ENCODE data around the gene NELFB.

The NELFB gene

GRCh38 chr9:137294681-137295237 is 39.6 kb downstream of the NELFB start:
- DNase-seq = no peak

- no peak for DNase-seq
Observed at GRCh38 chr9:137295238-137295811, 40.2 kb downstream of the NELFB start.

- DNase-seq = no peak
Observed at GRCh38 chr9:137295849-137296669, 40.9 kb downstream of the NELFB start.

GRCh38 chr9:137296670-137297664 is 41.8 kb downstream of the NELFB start:
- no peak for DNase-seq

- DNase-seq = no peak
Observed at GRCh38 chr9:137297966-137298365, 42.8 kb downstream of the NELFB start.

- DNase-seq = no peak
Observed at GRCh38 chr9:137298401-137299202, 43.5 kb downstream of the NELFB start.

GRCh38 chr9:137299203-137299565 is 44.1 kb downstream of the NELFB start:
- DNase-seq = no peak

- DNase-seq = no peak
Observed at GRCh38 chr9:137299938-137300337, 44.8 kb downstream of the NELFB start.

- DNase-seq = no peak
Observed at GRCh38 chr9:137300567-137301080, 45.5 kb downstream of the NELFB start.

GRCh38 chr9:137301081-137301947 is 46.2 kb downstream of the NELFB start:
- no peak for DNase-seq

GRCh38 chr9:137302118-137302448 is 47.0 kb downstream of the NELFB start, which contains the start of gene NRARP:
Gene NRARP, minus strand, starts transcription at chr9:137302271. Its CDS starts 343 bp downstream, at chr9:137301928.
- peak; percentile 45 for DNase-seq

- DNase-seq = no peak
Observed at GRCh38 chr9:137302449-137303150, 47.5 kb downstream of the NELFB start.

GRCh38 chr9:137303151-137303892 is 48.2 kb downstream of the NELFB start:
- DNase-seq = no peak

- DNase-seq = no peak
Observed at GRCh38 chr9:137303893-137304382, 48.8 kb downstream of the NELFB start.

- no peak for DNase-seq
Observed at GRCh38 chr9:137304383-137305059, 49.4 kb downstream of the NELFB start.

GRCh38 chr9:137305060-137305797 is 50.1 kb downstream of the NELFB start:
- no peak for DNase-seq

- no peak for DNase-seq
Observed at GRCh38 chr9:137305798-137306065, 50.6 kb downstream of the NELFB start.

Data from NCI-H1694 (cell line).